Right lobe of liver (tissue), 4 donors: Measurements from ENCODE around the gene ITPRID2.

Experiments used
- POLR2A ChIP-seq: fragments of 450-650 bp; IDR thresholded peaks from one replicate; pipeline ENCODE4 v1.6.1; 2017; ENCODE audit warnings: antibody characterized with exemption, mild to moderate bottlenecking
- TF ChIP-seq, protein P1 (sequence below), 4 donors: fragments of 200-600 bp in 3 of 4; fragments of 450-650 bp in 1 of 4; IDR thresholded peaks; one replicate each; pipeline versions ENCODE4 v1.5.1 to v1.8.0; 2016 to 2022; ENCODE audit warnings: antibody characterized with exemption in 4 of 4, mild to moderate bottlenecking in 2 of 4
- donor health status: DM: no; HTN: no; CAD: no.
- donor health status: DM: no; HTN: no; CAD: no.
- donor health status: DM: no; HTN: yes; CAD: no.

DNA sequence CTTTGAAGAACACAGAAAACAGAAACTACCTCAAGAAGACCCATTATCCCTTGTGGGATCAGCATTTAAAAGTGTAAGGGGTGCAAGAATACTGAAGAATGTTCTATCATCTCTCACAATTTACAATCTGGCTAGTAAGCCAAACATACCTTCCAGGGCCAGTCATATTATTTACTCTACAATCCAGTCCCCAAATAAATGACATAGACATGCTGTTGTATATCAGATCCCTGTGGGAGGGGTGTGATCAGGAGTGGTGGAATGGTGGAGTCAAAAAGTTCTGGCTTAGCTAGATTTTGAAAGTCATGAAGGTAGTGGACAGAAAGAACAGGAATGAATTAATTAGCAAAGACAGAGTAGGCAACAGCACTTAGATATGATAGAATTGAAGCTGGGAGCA, 1.8 kb upstream of the ITPRID2 start:
- TF ChIP-seq, protein P1, sequence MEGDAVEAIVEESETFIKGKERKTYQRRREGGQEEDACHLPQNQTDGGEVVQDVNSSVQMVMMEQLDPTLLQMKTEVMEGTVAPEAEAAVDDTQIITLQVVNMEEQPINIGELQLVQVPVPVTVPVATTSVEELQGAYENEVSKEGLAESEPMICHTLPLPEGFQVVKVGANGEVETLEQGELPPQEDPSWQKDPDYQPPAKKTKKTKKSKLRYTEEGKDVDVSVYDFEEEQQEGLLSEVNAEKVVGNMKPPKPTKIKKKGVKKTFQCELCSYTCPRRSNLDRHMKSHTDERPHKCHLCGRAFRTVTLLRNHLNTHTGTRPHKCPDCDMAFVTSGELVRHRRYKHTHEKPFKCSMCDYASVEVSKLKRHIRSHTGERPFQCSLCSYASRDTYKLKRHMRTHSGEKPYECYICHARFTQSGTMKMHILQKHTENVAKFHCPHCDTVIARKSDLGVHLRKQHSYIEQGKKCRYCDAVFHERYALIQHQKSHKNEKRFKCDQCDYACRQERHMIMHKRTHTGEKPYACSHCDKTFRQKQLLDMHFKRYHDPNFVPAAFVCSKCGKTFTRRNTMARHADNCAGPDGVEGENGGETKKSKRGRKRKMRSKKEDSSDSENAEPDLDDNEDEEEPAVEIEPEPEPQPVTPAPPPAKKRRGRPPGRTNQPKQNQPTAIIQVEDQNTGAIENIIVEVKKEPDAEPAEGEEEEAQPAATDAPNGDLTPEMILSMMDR (IDR thresholded peaks at IDR 0.05) = no peak
- TF ChIP-seq POLR2A = no peak
